Activated CD4-positive, CD25-positive, alpha-beta regulatory T cell treated with anti-CD3 and anti-CD28 coated beads, Interleukin-2, amount 50 U/mL, for 24 hours (primary cell): Measurements from ENCODE around the gene C16orf86.

Source experiments
- ATAC-seq, 2 donors: fragments of 150-1000 bp; cut with Tn5 transposase; one replicate each; pipeline ENCODE4 v1.10.0; 2021; ENCODE audit warnings: mild to moderate bottlenecking in 1 of 2, moderate library complexity in 1 of 2

Gene C16orf86

GRCh38 chr16:67699265-67699664, 32.7 kb downstream of the C16orf86 start:
- ATAC-seq, result no peak

GRCh38 chr16:67701420-67701819, 34.8 kb downstream of the C16orf86 start:
- no peak for ATAC-seq

GRCh38 chr16:67702130-67702529, 35.5 kb downstream of the C16orf86 start:
- ATAC-seq, result no peak

GRCh38 chr16:67703626-67704025, 37.0 kb downstream of the C16orf86 start:
- peak; percentile 48 to 69 for ATAC-seq

- ATAC-seq, result no peak
These were observed 37.5 kb downstream of the C16orf86 start for GRCh38 chr16:67704110-67704509.

GRCh38 chr16:67707210-67707609, 40.6 kb downstream of the C16orf86 start:
- no peak for ATAC-seq

GRCh38 chr16:67707790-67708189, 41.2 kb downstream of the C16orf86 start:
- ATAC-seq, result no peak

GRCh38 chr16:67708368-67708771, 41.8 kb downstream of the C16orf86 start:
- no peak for ATAC-seq

- ATAC-seq, result no peak
These were observed 42.4 kb downstream of the C16orf86 start for GRCh38 chr16:67709050-67709449.

GRCh38 chr16:67710607-67711006, 44.0 kb downstream of the C16orf86 start:
- ATAC-seq, result no peak

- no peak for ATAC-seq
These were observed 47.1 kb downstream of the C16orf86 start for GRCh38 chr16:67713647-67714273.

- no peak for ATAC-seq
These were observed 47.9 kb downstream of the C16orf86 start for GRCh38 chr16:67714522-67714921.

GRCh38 chr16:67716097-67716496, 49.5 kb downstream of the C16orf86 start:
- ATAC-seq, result no peak
